ENCODE data around the gene MT1F.

DNA sequence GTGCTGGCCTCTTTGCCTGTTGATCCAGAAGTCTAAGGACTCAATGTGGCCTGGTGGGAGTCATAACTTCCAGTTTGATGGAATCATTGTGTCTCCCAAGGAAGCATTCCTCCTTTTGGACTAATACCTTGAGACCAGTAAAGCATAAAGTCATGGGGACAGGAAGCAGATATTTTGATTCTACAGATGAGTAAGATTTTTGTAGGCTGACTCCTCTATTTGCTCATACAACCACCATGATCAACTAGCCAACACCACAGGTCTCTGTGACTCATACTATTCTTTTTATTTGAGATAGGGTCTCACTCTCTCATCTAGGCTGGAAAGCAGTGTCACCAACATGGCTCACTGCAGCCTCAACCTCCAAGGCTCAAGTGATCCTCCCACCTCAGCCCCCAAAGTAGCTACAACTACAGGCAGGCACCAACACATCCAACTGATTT is 43.2 kb upstream of the MT1F start:
- no peak for TF ChIP-seq EZH2phosphoT487 (IDR thresholded peaks at IDR 0.05)
- TF ChIP-seq, protein P1, sequence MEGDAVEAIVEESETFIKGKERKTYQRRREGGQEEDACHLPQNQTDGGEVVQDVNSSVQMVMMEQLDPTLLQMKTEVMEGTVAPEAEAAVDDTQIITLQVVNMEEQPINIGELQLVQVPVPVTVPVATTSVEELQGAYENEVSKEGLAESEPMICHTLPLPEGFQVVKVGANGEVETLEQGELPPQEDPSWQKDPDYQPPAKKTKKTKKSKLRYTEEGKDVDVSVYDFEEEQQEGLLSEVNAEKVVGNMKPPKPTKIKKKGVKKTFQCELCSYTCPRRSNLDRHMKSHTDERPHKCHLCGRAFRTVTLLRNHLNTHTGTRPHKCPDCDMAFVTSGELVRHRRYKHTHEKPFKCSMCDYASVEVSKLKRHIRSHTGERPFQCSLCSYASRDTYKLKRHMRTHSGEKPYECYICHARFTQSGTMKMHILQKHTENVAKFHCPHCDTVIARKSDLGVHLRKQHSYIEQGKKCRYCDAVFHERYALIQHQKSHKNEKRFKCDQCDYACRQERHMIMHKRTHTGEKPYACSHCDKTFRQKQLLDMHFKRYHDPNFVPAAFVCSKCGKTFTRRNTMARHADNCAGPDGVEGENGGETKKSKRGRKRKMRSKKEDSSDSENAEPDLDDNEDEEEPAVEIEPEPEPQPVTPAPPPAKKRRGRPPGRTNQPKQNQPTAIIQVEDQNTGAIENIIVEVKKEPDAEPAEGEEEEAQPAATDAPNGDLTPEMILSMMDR (IDR thresholded peaks at IDR 0.05) = no peak

Data from neural progenitor cell (in vitro differentiated cells).